Measurements from ENCODE around the gene NDUFA13. TPM values are rescaled to one million over a fixed set of nuclear protein-coding genes. Genes with fewer than 3 reads are reported as not detected.

Gene NDUFA13
- polyA plus RNA-seq, 1 donor from 2014 or later = 266 TPM

GRCh38 chr19:19562665-19563347 is 46.8 kb downstream of the NDUFA13 start:
- no peaks in the 10 kb centered on the region for H4K20me1 ChIP-seq (ENCODE audit: insufficient read depth)
- H3K27me3 ChIP-seq (ENCODE audit: insufficient read depth, low read depth, low read length) = no peaks in the 10 kb centered on the region
- H3K9ac ChIP-seq (ENCODE audit: low read length) = no peak overlapping the region
- H3K4me2 ChIP-seq (ENCODE audit: low read length) = no peak overlapping the region
- H3K9me2 ChIP-seq (ENCODE audit: insufficient read depth, low read length) = no peaks in the 10 kb centered on the region
- no peak overlapping the region for H3K27ac ChIP-seq (ENCODE audit: low read length)
- no peaks in the 10 kb centered on the region for H3K36me3 ChIP-seq (ENCODE audit: insufficient read depth, low read length)
- H3K79me2 ChIP-seq (replicated peaks; ENCODE audit: insufficient read depth, low read length) = no peaks in the 10 kb centered on the region
- H2AFZ ChIP-seq (ENCODE audit: low read depth, low read length) = no peak overlapping the region
- TF ChIP-seq TAF1 (IDR thresholded peaks at IDR 0.05; ENCODE audit: low read depth) = no peak
- no peak for TF ChIP-seq CTCF (IDR thresholded peaks at IDR 0.05; ENCODE audit: poor library complexity, severe bottlenecking)
- TF ChIP-seq MXI1 (conservative IDR thresholded peaks at IDR 0.05; ENCODE audit: poor library complexity, severe bottlenecking) = no peak
- TF ChIP-seq SMC3 (conservative IDR thresholded peaks at IDR 0.05; ENCODE audit: poor library complexity) = no peak
- TF ChIP-seq POLR2AphosphoS5 (IDR thresholded peaks at IDR 0.05) = no peak
- TF ChIP-seq EZH2 (IDR thresholded peaks at IDR 0.05; ENCODE audit: borderline replicate concordance, insufficient read depth, low read length, poor library complexity, severe bottlenecking) = no peak
- TF ChIP-seq, protein P1, sequence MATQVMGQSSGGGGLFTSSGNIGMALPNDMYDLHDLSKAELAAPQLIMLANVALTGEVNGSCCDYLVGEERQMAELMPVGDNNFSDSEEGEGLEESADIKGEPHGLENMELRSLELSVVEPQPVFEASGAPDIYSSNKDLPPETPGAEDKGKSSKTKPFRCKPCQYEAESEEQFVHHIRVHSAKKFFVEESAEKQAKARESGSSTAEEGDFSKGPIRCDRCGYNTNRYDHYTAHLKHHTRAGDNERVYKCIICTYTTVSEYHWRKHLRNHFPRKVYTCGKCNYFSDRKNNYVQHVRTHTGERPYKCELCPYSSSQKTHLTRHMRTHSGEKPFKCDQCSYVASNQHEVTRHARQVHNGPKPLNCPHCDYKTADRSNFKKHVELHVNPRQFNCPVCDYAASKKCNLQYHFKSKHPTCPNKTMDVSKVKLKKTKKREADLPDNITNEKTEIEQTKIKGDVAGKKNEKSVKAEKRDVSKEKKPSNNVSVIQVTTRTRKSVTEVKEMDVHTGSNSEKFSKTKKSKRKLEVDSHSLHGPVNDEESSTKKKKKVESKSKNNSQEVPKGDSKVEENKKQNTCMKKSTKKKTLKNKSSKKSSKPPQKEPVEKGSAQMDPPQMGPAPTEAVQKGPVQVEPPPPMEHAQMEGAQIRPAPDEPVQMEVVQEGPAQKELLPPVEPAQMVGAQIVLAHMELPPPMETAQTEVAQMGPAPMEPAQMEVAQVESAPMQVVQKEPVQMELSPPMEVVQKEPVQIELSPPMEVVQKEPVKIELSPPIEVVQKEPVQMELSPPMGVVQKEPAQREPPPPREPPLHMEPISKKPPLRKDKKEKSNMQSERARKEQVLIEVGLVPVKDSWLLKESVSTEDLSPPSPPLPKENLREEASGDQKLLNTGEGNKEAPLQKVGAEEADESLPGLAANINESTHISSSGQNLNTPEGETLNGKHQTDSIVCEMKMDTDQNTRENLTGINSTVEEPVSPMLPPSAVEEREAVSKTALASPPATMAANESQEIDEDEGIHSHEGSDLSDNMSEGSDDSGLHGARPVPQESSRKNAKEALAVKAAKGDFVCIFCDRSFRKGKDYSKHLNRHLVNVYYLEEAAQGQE (IDR thresholded peaks at IDR 0.05; ENCODE audit: borderline replicate concordance) = no peak
- TF ChIP-seq RAD21 (conservative IDR thresholded peaks at IDR 0.05) = no peak
- no peak for TF ChIP-seq EP300 (conservative IDR thresholded peaks at IDR 0.05; ENCODE audit: poor library complexity, severe bottlenecking)
- no peak overlapping the region for H3K4me3 ChIP-seq (ENCODE audit: low read length)
- no peaks in the 10 kb centered on the region for H3K9me3 ChIP-seq (ENCODE audit: low read length)
- H3F3A ChIP-seq (ENCODE audit: insufficient read depth, low read length, poor library complexity, severe bottlenecking) = no peaks in the 10 kb centered on the region

- H4K20me1 ChIP-seq (ENCODE audit: insufficient read depth) = no peaks in the 10 kb centered on the region
- H3K27me3 ChIP-seq (ENCODE audit: insufficient read depth, low read depth, low read length) = no peaks in the 10 kb centered on the region
- H3K4me2 ChIP-seq (ENCODE audit: low read length) = no peak overlapping the region
- no peaks in the 10 kb centered on the region for H3K36me3 ChIP-seq (ENCODE audit: insufficient read depth, low read length)
- H3K27ac ChIP-seq (ENCODE audit: low read length) = no peak overlapping the region
- no peak overlapping the region for H3K9ac ChIP-seq (ENCODE audit: low read length)
- H3K79me2 ChIP-seq (replicated peaks; ENCODE audit: insufficient read depth, low read length) = no peaks in the 10 kb centered on the region
- H3K4me3 ChIP-seq (ENCODE audit: low read length) = no peak overlapping the region
- no peak overlapping the region for H2AFZ ChIP-seq (ENCODE audit: low read depth, low read length)
- H3K9me3 ChIP-seq (ENCODE audit: low read length) = no peaks in the 10 kb centered on the region
- TF ChIP-seq TAF1 (IDR thresholded peaks at IDR 0.05; ENCODE audit: low read depth) (no peak), EP300 (conservative IDR thresholded peaks at IDR 0.05; ENCODE audit: poor library complexity, severe bottlenecking) (no peak), MXI1 (conservative IDR thresholded peaks at IDR 0.05; ENCODE audit: poor library complexity, severe bottlenecking) (no peak), EZH2 (IDR thresholded peaks at IDR 0.05; ENCODE audit: borderline replicate concordance, insufficient read depth, low read length, poor library complexity, severe bottlenecking) (no peak), SMC3 (conservative IDR thresholded peaks at IDR 0.05; ENCODE audit: poor library complexity) (no peak), RAD21 (conservative IDR thresholded peaks at IDR 0.05) (no peak), CTCF (IDR thresholded peaks at IDR 0.05; ENCODE audit: poor library complexity, severe bottlenecking) (no peak), POLR2AphosphoS5 (IDR thresholded peaks at IDR 0.05) (no peak)
- TF ChIP-seq, protein P1 (IDR thresholded peaks at IDR 0.05; ENCODE audit: borderline replicate concordance) = no peak
- no peaks in the 10 kb centered on the region for H3F3A ChIP-seq (ENCODE audit: insufficient read depth, low read length, poor library complexity, severe bottlenecking)
- no peaks in the 10 kb centered on the region for H3K9me2 ChIP-seq (ENCODE audit: insufficient read depth, low read length)
These were observed 47.4 kb downstream of the NDUFA13 start for GRCh38 chr19:19563348-19563848.
